Measurements from ENCODE around the gene PRPSAP1. TPM values are rescaled to one million over a fixed set of nuclear protein-coding genes. Genes with fewer than 3 reads are reported as not detected.
A peak's percentile ranks its signal among the peaks of the same experiment; 100 is the strongest.

PRPSAP1 gene
- total and polyA plus RNA-seq, 2 of the 8 experiments (the other 6 are each of a cell fraction or from before 2014, with no cell fraction given), result 32.0 to 54.2 TPM

DNA sequence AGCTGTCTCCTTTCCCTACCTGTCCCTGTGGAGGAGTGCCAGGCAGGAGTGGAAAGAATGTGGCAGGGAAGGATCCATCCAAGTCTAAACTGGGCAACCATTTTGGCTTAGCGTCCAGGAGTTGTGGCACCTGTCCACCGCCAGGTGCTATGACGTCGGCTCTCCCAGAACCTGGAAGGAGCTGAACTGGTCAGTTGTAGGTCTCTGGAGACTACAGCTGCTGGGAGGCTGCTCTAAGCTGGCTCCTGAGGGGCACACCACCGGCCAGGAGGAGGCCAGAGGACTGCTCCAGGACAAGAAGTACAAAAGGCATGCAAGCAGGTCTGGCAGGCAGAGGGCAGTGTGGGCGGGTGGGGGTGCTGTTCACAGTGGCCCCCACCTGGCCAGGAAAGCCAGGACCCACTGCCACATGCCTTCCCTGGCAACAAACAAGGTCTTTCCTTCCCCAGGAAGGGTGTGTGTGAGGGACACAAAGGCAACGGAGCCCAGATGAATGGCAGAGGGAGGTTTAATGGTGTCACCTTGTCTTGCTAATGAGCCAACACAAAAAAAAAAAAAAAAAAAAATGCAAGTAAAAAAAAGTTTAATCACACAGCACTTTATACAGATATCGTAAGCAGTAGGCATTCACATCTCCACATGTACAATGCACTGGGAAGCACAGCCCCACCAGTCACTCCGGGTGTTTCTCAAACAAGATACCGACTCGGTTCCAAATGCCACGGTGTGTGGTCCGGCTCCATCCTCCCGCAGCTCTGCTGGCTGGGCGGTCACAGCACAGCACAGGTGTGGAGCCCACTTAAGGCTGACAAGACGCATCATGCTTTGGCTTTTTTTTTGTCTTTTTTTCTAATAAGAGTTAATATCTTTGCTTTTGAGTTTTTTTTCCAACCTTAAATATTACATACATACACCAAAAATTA, 35.5 kb upstream of the PRPSAP1 start (continued):
- TF ChIP-seq CHD7 (IDR thresholded peaks at IDR 0.05; ENCODE audit: insufficient replicate concordance, low read length), result no peak
- TF ChIP-seq SRF (IDR thresholded peaks at IDR 0.05; ENCODE audit: low read depth, low read length), result no peak
- no peak for TF ChIP-seq MAFK (IDR thresholded peaks at IDR 0.05; ENCODE audit: low read depth, low read length)
- TF ChIP-seq BACH1 (IDR thresholded peaks at IDR 0.05; ENCODE audit: low read length), result no peak
- TF ChIP-seq YY1 (IDR thresholded peaks at IDR 0.05; ENCODE audit: low read depth, low read length), result no peak
- peak in 1 of 2 experiments; percentile 64; a peak in 1 of 4 replicates for TF ChIP-seq SIN3A (conservative IDR thresholded peaks at IDR 0.05 in 1 of 2, IDR thresholded peaks at IDR 0.05 in 1 of 2; ENCODE audit: low read depth in 1 of 2, low read length in 2 of 2)
